ENCODE measurements around the gene SPATS2L.
"Not testable (repeated sequence)": the region's sequence is repeated elsewhere in the genome, so short reads cannot be mapped to it uniquely, and the experiment has no call there.

Gene SPATS2L

DNA sequence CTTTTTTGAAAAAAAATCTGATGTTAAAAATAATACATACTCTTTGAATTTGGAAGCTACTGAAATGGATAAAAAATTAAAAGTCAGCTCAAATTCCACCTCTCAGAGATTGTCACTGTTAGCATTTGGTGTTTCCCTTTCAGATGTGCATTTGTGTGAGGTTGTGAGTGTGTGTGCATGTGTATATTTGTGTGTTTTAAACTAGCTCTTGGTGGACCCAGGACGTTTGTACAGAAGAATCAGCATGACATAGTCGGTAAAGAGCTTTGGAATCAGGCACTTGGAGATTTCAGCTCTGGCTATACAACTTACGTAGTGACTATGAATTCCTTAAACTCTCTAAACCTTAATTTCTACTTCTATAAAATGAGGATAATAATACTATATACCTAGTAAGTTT, 14.5 kb downstream of the SPATS2L start:
- DNase-seq = no peak

DNA sequence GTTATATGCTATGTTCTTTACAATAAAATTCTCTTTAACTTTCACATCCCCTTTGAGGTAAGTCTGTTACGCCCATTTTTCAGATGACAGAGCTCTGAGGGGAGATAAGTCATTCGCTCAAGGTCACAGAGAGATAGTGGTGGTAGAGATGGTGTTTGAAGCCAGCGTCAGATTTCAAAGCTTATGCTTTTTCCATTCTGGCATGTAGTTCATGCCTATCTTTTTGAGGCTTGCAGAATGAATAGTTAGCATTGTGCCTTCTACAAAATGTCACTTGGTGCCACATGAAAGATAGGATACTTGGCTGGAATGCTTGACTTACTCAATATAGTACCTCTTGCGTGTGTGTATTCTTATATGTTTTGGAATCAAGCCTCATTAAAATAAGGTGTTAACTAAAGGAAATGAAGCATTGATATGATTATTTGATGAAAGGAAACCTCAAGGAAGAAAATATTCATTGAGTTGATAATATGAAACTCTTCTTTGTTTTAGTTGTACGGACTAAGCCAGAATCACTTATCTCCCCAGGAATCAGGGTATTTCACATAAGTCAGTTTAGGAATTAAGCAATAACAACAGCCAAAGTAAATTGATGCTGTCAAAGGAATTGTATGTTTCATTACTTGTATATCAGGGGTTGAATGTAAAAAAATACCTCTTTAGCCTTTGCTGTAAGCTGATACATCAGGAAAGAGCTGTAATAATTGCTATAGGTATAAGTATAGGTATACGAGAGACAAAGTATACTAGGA, 15.5 kb downstream of the SPATS2L start:
- no peak for DNase-seq

DNA sequence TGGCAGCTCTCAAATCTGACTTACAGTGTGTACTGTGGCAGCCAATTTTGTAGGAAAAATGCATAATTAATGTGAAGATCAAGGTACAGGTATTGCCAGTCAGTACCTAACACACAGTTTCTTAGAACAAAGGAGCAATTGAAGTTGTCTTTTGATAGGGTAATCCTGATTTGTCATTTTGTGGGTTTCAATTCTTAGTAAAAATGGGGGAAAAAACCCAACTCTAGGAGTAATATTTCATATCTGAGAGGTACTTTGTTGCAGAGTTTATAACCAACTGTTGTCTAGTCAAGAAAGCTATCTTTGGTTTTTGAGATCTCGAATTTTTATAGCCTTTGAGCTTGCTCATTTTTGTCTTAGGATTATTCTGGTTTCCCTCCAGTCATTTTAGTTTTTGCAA, 16.1 kb downstream of the SPATS2L start:
- DNase-seq = no peak

DNA sequence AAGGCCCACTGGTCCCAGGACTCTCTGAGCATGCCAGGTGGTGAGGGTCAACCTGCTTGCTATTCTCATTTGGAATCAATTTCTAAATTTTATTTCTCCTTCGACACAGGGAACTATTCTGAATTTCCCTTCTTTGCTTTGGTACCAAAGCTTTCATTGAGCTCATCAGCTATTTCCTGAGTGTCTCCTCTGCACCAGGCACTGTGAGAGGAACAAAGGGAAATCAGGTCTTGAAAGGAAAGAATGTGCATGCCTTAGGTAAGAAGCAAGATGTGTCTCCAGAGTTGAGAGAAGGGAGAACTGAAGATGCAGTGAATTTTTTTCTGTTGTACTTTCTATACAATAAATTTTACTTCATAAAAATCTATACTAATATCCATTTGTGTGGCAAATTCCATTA, 17.9 kb downstream of the SPATS2L start:
- DNase-seq = no peak

DNA sequence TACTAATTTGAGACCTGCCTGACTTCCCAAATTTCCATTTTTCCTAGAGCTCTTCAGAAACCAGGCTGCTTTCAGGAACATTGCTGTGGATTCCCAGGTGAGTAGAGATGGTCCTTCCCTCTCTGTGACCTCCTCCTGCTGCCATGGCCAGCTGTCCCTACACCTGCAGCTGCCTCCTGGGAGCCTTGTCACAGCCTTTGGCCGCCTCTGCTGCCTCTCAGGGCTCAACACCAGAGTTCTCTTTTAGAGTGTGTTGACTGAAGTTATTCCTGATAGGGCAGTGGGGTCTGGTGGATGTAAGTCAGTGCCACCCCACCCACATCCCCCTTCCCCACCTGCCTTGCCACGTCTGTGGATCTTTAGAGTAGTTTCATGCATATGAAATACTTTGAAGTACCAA, 22.9 kb downstream of the SPATS2L start:
- no peak for DNase-seq

DNA sequence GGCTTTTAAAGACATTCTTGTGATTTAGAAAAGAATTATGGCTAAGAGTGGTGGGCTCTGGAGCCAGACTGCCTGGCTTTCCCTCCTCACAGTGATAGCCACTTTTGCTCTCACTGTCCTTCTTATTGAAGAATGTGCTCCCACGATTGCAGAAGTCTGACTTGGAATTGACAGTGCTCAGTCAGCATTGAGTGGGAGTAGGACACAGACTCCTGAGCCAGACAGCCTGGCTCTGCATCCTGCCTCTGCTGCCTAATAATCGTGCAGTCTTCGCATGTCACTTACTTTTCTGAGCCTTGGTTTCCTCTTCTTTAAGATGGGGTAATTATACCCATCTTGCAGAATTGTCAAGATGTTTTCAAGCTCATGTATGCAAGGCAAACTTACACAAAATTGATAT, 23.3 kb downstream of the SPATS2L start:
- no peak for DNase-seq

DNA sequence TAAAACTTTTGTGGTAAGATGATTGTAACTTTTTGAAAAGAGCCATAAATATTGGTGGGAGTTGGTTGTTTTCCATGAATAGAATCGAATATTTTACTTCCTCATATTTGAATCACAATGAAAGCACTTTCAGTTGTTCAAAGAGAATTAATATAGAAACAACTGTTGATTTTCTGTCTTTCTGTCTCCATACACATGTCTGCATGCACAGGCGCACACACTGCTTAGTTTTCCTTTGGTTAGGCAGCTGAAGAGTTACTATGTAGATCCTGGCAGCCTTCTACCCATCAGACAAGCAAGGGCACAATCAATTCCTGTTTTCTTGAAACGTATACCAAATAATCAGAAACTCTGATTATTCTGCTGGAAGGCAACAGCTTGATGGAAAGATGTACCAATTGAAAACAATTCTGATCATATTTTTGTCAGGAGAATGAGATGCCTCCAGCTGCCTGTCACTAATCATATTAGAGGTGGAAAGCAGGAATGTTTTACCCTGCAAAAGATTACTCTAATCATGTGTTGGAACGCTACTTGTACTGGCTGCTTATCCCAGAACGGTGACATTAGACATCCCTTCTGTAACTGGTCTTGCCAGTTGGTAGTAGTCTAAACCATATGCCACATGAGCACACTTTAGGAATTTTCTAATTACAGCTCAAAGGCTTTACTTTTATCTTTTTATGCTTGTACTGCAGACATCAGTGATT, 24.0 kb downstream of the SPATS2L start:
- DNase-seq = no peak

DNA sequence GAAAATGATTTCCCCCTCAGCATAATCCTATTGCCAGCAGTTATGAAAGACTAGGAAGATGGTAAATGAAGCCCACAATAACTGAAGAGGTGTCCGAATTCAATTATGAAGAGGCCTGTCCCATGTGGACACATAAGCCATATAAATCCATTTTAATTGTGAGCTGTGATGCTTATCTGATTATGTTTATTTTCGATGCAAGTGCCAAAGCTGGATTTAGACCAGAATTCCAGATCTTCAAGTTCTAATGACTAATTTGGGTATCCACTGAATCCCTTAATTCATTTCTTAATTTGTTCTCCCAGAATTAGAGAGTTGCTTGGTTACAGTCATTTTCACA, 24.5 kb downstream of the SPATS2L start:
- DNase-seq = no peak

DNA sequence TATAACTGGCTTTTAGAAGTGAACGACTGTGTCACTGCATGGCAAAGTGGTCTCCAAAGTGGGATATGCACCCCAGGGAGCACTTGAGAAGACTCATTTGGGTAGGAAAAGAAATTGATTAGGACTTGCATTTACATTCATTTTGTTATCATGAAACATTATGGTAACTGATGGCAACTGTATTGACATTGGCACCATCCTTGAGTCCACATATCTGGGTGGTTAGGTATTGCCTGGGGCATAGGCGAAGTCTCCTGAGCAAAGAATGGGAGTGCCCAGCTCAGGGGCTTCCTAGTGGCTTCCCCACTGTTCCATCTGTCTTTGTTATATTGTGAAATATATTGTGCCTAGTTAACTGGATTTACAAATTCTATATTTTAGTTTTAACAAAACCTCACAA, 29.2 kb downstream of the SPATS2L start:
- no peak for DNase-seq

DNA sequence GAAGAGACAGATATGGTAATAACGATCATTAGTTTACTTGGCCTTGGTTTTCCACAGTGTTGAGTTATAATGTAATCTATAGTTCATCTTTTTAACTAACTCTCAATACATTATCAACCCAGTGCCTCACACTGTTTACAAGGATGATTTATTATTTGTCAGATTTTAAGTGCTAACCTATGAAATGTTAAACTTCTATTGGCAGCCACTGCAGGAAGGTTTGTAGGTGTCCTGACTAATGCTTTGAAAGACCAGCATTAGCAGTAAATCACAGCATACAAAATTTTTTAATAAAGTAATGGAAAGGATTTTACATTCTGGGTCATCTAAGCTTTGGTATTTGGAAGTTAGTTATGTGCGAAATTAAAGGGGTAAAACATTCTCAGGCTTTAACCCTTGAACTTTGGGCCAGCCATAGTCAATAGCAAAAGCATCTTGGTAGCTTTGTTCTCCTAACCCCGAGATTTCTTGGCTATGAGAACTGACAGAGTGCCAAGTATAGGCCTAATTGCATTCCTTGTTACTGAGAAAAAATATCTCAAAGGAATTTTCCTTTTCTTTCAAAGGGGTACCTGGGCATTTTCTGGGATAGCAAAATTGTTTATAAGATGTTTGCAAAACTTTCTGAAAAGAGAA, 30.6 kb downstream of the SPATS2L start:
- no peak for DNase-seq

DNA sequence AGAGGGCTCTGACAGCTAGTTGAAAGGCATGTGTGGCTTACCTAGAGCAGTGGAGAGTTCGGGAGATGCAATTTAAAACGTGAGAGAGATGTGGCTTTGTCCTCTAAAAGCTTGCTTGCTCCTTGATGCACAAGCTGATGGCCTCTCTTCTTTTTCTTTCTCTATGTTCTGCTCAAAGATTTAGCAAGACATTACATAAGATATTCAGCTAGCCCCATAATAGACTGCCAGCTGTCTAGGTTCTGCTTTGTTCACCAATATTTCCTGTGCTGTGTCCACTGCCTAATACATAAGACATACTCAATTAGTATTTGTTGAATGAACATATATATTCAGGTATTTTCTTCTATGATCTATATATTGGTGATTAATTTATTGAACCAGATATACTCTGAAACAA, 31.1 kb downstream of the SPATS2L start:
- DNase-seq = no peak

DNA sequence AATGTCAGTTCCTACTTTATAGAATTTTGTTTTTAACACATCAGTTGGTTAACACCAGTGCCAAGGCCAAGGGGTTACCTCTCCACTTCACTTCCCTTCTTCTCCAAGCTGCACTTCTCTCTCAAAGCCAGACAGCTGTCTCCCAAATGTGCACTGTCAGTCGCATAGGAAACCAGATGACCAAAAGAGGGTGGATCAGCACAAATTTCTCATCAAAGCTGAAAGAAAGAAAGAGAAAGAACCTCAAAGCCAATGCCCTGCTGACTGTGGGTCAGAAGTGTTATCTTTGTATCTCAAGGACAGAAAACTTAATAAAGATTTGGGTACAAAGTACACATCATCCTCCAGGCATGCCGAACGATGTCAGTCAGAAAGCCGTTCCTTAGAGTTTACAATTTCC, 32.2 kb downstream of the SPATS2L start:
- DNase-seq = no peak

DNA sequence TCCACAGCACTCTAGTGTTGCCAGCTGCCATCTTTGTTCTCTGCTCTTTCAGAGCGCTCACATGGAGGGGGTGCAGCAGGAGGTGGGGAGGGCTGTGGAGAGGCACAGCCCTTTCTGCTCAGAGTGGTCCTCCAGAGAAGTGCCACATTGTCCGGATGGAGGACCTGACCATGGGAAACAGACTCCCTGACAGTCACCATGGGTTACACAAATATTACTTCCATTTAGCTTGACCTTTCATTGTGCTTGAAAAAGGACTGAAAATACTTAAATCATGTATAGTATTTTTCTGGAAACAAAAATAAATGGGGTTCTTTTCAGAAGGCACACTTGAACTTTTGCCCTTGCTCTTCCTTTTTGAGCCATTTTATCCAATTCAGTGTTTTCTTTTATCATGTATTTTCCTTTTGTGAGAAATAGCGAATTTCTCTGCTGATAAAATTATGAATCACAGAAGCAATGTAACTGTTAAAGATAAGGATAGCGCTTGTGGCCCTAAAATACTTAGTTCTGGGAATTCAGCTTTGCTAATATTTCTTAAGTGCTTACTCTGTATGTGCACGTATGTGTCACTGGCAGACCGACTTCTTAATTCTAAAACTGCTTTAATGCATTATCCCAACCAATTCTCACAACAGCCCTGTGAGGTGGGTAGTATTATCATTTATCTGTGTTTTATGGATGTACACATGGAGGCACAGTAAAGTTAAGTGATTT, 34.2 kb downstream of the SPATS2L start:
- no peak for DNase-seq

DNA sequence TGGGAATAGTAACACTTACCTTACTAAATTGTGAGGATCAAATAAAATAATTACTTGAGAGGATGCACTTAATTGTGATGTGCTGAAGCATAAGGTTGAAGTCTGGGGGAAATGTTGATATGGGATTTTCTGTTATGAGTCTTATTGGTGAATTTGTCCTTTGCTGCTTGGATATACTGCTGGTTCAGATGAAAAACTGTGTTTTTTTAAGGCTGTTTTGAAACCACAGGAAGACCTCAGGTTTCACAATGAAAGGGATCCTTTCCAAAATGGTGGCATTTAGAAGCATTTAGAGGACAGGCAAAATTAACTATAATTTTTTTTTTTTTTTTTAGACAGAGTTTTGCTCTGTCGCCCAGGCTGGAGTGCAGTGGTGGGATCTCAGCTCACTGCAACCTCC, 34.9 kb downstream of the SPATS2L start:
- DNase-seq = no peak

DNA sequence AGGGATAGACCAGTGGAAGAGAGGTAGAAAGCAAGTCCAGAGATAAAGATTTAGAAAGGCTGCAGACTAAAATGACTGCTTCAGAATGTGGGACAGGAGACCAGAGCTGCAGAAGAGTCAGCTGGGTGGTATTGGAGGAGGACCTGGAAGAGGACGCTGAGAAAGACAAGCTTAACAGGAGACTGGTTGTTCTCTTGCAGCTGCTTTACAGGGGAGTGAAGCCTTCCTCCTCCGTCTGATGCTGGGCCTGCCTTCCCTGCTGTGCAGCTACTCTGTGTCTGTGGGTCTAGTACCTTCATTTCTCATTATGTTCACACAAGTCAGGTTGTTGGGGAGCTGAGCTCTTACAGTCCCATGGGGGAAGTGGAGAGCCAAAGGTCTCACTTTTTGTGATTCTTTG, 35.7 kb downstream of the SPATS2L start:
- DNase-seq = no peak

DNA sequence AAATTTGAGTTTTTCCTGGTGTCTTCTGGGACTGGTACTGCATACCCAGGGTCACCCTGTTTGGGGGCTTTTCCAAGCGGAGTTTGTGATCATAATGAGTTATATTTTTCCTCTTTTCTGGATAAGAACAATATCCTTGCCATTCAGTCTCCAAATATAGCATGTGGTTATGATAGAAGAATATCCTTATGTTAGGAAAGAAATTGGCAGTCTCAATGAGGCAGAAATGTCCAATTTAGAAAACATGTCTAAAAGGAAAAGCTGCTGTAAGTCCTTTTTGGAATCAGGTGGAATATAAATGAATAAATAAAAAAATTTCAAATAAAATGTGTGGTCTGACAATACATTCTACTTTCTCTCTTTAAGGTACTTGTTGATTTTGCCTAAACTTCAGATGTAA, 36.2 kb downstream of the SPATS2L start:
- DNase-seq = no peak

DNA sequence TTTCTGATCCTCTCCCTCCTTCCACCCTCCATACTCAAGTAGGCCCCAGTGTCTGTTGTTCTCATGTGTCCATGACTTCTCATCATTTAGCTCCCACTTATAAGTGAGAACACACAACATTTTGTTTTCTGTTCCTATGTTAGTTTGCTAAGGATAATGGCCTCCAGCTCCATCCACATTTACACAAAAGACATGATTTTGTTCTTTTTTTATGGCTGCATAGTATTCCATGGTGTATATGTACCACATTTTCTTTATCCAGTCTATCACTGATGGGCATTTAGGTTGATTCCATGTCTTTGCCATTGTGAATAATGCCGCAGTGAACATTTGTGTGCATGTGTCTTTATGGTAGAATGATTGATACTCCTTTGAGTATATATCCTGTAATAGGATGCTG, 37.7 kb downstream of the SPATS2L start:
- not testable (repeated sequence) for DNase-seq

DNA sequence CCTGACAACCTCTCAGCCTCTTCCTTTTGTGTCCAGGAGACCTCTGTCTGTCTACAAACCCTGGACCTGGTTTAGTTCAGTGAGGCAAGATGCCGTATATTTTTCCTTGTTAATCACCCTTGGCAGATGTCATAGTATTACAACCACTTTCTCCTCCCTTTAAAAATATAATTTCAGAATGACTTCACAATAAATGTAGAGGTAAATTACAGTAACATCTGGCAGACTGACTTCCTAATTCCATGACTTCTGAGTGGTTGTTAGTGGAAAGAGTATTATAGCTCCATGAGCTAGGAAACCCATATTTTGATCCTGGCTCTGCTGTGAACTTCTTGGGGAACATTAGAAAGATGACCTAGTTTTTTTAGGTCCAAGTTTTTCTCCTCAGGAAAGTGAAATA, 39.5 kb downstream of the SPATS2L start:
- no peak for DNase-seq

DNA sequence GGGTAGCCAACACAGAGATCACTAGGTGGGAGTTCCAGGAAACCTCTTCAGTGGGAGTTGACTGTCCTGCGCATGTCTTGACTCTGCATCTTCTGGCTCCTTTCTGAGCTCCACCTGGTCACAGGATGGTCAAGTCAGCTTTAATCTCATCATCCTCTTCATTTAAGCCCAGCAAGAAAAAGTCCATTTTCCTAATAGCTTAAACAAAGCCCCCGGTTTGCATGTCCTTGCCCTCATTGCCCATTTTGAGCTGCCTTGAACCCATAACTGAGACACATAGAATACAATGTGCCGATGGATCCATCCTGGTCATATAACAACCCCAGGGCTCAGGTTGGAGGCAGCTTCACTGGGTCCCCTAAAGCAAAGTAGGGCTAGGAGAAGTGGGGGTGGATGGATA, 40.8 kb downstream of the SPATS2L start:
- DNase-seq = no peak

DNA sequence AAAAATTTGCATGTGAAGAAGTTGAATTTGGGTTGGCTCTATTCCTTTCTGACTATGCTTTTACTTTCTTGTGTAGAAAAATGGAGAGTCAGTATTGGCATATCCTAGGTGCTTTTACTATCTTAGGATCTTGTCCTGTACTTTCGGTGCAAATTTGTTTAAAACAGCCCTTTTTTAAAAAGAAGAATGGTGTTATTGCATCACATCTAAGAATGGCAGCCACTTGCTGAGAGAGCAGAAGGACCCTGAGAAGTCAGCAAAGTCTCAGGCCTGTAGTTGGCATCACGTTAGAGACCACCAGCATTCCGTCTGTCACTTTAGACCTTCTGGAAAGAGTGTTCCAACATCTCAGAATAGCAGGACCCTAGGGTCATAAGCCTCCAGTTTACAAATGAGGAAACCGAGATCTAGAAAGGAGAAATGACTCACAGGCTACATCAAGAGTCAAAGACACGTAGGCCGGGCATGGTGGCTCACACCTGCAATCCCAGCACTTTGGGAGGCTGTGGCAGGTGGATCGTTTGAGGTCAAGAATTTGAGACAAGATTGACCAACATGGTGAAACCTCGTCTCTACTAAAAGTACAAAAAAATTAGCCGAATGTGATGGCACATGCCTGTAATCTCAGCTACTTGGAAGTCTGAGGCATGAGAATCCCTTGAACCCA, 42.5 kb downstream of the SPATS2L start:
- DNase-seq = no peak

DNA sequence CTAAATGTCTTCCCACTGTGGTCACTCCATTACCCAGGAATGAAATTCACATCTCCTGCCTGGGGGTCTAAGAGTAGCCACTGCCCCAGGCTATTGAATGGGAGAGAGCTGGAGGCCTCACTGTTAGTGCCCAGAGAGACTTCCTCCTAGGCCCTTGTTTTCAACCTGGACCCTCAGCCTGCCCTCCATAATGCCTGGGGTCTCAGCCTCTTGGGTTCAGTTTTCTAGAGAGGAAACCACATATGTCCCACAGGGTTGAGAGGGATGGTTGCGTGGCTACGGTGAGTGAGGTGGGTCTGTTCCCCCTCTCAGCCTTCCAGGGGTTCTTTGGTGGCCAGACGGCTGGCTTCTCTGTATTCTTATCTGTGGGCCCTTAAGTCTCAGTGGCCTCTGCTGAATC, 43.4 kb downstream of the SPATS2L start:
- DNase-seq = no peak

DNA sequence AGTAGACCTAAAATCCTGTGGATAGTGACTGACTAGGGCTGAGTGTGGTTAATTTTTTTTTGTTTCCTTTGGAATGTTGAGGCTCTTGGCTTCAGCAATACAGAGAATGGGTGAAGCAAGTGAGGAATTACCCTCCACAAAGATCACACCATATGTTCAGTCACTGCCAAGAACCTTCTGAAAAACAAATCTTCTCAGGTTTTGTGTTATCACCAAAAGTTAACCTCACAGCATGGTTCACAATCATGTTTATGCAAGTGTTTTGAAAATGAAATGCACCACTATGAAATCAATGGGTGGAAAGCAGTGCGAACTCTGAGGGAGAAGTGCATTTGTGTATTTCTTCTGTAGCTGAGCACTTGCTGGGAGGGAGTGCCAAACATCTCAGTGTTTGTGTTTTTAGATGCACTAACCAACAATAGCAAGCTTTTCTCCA, 44.4 kb downstream of the SPATS2L start:
- no peak for DNase-seq

DNA sequence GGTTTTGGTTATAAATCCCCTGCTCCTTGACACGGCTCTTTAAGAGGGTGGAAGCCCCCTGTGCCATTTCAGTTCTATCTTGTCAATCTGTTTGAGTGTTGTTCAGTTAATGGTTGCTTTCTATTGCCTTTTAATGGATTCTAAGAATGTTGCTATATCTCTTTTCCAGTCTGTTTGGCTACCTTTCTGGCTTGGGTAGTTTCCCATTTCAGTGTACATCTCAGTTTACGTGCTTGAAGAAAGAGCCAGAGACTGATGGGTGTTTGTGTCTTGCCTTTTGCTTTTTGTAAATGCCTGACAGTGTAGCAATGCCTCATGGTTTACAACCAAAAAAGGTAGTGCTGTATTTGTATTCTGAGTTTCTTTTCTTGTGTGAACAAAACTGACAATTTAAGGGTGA, 45.3 kb downstream of the SPATS2L start:
- no peak for DNase-seq

Data from GOT3 (cell line).